Endothelial cell of umbilical vein (primary cell): ENCODE measurements around the gene R3HCC1L.

Experiments
- CTCF ChIP-seq, 2 donors: IDR thresholded peaks; 1 replicate in 1 of 2; 2 replicates in 1 of 2; pipeline ENCODE4 v1.5.1; 2011; ENCODE audit warnings: low read length in 2 of 2, mild to moderate bottlenecking in 2 of 2, moderate library complexity in 2 of 2, control low read depth in 1 of 2, inconsistent platforms in 1 of 2, low read depth in 1 of 2; ENCODE audit not compliant: insufficient read depth in 1 of 2; ENCODE audit errors: extremely low read depth in 1 of 2
- POLR2A ChIP-seq: IDR thresholded peaks from 2 replicates; pipeline ENCODE4 v1.6.1; 2012; ENCODE audit warnings: low read depth, mild to moderate bottlenecking, control low read depth, low read length

- no peak for TF ChIP-seq POLR2A
- no peak for TF ChIP-seq CTCF (IDR thresholded peaks at IDR 0.05; ENCODE audit: extremely low read depth in 1 of 2, insufficient read depth in 1 of 2, low read depth in 1 of 2, low read length in 2 of 2)
These were observed 38.1 kb upstream of the R3HCC1L start for GRCh38 chr10:98096316-98096715.
